ENCODE measurements around the gene TRPV3.

The TRPV3 gene

DNA sequence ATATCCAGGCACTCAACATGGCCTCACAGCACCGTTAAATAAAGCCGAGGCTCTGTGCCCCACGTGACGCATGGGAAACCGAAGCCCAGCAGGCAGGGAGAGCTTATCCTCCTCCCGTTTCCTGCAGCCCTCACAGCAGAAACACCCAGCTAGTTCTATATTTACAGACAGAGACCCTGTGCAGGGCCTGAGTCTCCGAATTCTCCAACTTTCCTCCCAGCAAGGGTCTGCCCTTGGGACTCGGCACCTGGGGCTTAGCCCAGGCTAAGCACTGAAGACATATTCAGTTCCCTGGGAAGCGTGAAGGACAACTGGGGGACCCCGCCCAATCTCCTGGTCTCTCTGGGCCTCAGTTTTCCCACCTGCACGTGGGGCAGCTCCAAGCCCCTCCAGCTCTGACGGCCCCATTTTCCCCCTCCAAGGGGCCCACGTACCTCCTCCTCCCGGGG lies 29.2 kb downstream of the TRPV3 start:
- H3K27ac ChIP-seq (ENCODE audit: poor library complexity, severe bottlenecking) = no peak overlapping the region
- no peak for ATAC-seq (ENCODE audit: low read depth)
- TF ChIP-seq, protein P1, sequence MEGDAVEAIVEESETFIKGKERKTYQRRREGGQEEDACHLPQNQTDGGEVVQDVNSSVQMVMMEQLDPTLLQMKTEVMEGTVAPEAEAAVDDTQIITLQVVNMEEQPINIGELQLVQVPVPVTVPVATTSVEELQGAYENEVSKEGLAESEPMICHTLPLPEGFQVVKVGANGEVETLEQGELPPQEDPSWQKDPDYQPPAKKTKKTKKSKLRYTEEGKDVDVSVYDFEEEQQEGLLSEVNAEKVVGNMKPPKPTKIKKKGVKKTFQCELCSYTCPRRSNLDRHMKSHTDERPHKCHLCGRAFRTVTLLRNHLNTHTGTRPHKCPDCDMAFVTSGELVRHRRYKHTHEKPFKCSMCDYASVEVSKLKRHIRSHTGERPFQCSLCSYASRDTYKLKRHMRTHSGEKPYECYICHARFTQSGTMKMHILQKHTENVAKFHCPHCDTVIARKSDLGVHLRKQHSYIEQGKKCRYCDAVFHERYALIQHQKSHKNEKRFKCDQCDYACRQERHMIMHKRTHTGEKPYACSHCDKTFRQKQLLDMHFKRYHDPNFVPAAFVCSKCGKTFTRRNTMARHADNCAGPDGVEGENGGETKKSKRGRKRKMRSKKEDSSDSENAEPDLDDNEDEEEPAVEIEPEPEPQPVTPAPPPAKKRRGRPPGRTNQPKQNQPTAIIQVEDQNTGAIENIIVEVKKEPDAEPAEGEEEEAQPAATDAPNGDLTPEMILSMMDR (IDR thresholded peaks at IDR 0.05; ENCODE audit: poor library complexity, severe bottlenecking) = no peak
- H3K4me1 ChIP-seq (ENCODE audit: insufficient read depth, poor library complexity, severe bottlenecking) = no peaks in the 10 kb centered on the region
- H3K4me3 ChIP-seq (ENCODE audit: severe bottlenecking) = no peak overlapping the region
- H3K9me3 ChIP-seq (ENCODE audit: severe bottlenecking) = no peaks in the 10 kb centered on the region
- H3K27me3 ChIP-seq (ENCODE audit: insufficient read depth, poor library complexity, severe bottlenecking) = no peaks in the 10 kb centered on the region
- DNase-seq (ENCODE audit: low spot score) = no peak
- H3K36me3 ChIP-seq (ENCODE audit: low read depth) = no peaks in the 10 kb centered on the region

DNA sequence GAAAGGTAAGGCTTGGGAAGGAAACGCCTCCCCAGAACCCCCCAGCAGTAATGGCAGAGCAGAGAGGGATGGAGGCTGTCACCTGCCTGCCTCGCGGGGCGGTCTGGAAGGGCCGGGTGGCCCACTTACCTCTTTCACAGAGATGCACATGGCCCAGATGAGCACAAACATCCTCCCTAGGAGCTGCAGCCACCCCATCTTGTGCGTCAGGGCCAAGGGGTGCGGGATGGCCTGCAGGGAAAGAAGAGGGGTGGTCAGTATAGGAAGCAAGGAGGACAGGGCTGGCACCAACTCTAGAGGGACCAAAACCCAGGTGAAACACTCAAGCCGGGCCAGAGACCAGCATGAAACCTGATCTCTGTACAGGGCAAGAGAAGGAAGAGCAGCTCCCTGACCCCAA lies 29.7 kb downstream of the TRPV3 start:
- DNase-seq (ENCODE audit: low spot score) (no peak), ATAC-seq (ENCODE audit: low read depth) (no peak)
- no peak overlapping the region for H3K4me3 ChIP-seq (ENCODE audit: severe bottlenecking)
- TF ChIP-seq, protein P1 (IDR thresholded peaks at IDR 0.05; ENCODE audit: poor library complexity, severe bottlenecking) = no peak
- no peaks in the 10 kb centered on the region for H3K9me3 ChIP-seq (ENCODE audit: severe bottlenecking)
- H3K27me3 ChIP-seq (ENCODE audit: insufficient read depth, poor library complexity, severe bottlenecking) = no peaks in the 10 kb centered on the region
- no peaks in the 10 kb centered on the region for H3K36me3 ChIP-seq (ENCODE audit: low read depth)
- no peak overlapping the region for H3K27ac ChIP-seq (ENCODE audit: poor library complexity, severe bottlenecking)
- no peaks in the 10 kb centered on the region for H3K4me1 ChIP-seq (ENCODE audit: insufficient read depth, poor library complexity, severe bottlenecking)

DNA sequence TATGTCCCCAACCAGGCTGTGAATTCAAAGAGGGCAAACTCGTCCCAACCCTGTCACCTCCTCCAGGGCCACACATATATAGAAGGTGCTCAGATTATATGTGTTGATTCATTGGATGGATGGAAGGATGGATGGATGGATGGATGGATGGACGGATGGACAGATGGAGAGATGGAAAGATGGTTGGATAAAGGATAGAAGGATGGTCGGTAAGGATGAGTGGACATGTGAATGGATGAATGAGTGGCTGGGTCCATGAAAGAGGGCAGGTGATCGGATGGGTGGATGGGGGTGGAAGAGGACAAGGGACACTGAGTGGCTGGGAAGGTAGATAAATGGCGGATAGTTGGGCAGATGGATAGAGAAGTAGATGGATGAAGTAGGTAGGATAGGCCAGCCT lies 30.1 kb downstream of the TRPV3 start:
- H3K27ac ChIP-seq (ENCODE audit: poor library complexity, severe bottlenecking) = no peak overlapping the region
- H3K27me3 ChIP-seq (ENCODE audit: insufficient read depth, poor library complexity, severe bottlenecking) = no peaks in the 10 kb centered on the region
- no peak for DNase-seq (ENCODE audit: low spot score)
- H3K4me1 ChIP-seq (ENCODE audit: insufficient read depth, poor library complexity, severe bottlenecking) = no peaks in the 10 kb centered on the region
- no peak for ATAC-seq (ENCODE audit: low read depth)
- H3K9me3 ChIP-seq (ENCODE audit: severe bottlenecking) = no peaks in the 10 kb centered on the region
- TF ChIP-seq, protein P1 (IDR thresholded peaks at IDR 0.05; ENCODE audit: poor library complexity, severe bottlenecking) = no peak
- H3K36me3 ChIP-seq (ENCODE audit: low read depth) = no peaks in the 10 kb centered on the region
- no peak overlapping the region for H3K4me3 ChIP-seq (ENCODE audit: severe bottlenecking)

DNA sequence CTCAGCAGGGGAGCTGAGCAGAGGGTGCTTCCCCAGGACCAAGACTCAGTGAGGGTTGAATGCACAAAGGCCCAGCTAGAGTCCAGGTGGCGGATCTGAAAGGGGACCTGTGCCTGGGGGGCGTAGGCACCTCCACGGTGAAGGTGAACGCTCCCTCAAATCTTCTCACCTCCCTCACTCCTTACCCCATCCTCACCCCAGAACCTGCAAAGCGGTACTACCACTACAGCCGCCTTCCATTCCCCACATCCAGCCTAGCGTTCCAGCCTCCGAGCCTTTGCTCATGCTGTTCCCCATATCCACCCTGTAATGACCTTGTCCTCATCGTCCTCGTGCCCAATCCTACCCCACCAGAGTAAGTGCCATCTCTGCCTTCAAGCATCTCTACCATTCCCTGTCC lies 30.6 kb downstream of the TRPV3 start:
- Histone ChIP-seq H3K4me1 (ENCODE audit: insufficient read depth, poor library complexity, severe bottlenecking) (no peaks in the 10 kb centered on the region), H3K36me3 (ENCODE audit: low read depth) (no peaks in the 10 kb centered on the region), H3K9me3 (ENCODE audit: severe bottlenecking) (no peaks in the 10 kb centered on the region), H3K27ac (ENCODE audit: poor library complexity, severe bottlenecking) (no peak overlapping the region), H3K27me3 (ENCODE audit: insufficient read depth, poor library complexity, severe bottlenecking) (no peaks in the 10 kb centered on the region), H3K4me3 (ENCODE audit: severe bottlenecking) (no peak overlapping the region)
- DNase-seq (ENCODE audit: low spot score) (no peak), ATAC-seq (ENCODE audit: low read depth) (no peak)
- TF ChIP-seq, protein P1 (IDR thresholded peaks at IDR 0.05; ENCODE audit: poor library complexity, severe bottlenecking) = no peak

DNA sequence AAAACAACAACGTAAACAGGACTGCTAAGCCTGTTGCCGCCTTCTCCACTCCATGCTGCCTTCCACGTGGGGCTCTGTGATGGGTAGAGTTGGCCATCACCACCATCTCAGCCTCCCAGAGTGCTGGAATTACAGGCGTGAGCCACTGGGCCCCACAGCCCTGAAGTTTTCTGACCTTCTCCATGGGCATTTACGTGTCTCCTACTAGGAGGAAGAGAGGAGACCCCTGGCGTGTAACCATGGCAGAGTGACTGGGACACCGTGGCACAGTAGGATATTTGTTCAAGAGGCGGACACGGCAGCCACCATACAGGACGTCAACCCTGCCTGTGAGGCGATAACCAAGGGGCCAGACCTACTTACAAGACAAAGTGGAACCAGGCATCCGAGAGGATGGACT lies 31.1 kb downstream of the TRPV3 start:
- TF ChIP-seq, protein P1 (IDR thresholded peaks at IDR 0.05; ENCODE audit: poor library complexity, severe bottlenecking) = no peak
- no peak overlapping the region for H3K27ac ChIP-seq (ENCODE audit: poor library complexity, severe bottlenecking)
- ATAC-seq (ENCODE audit: low read depth) (no peak), DNase-seq (ENCODE audit: low spot score) (no peak)
- no peaks in the 10 kb centered on the region for H3K9me3 ChIP-seq (ENCODE audit: severe bottlenecking)
- no peaks in the 10 kb centered on the region for H3K27me3 ChIP-seq (ENCODE audit: insufficient read depth, poor library complexity, severe bottlenecking)
- H3K4me3 ChIP-seq (ENCODE audit: severe bottlenecking) = no peak overlapping the region
- H3K4me1 ChIP-seq (ENCODE audit: insufficient read depth, poor library complexity, severe bottlenecking) = no peaks in the 10 kb centered on the region
- H3K36me3 ChIP-seq (ENCODE audit: low read depth) = no peaks in the 10 kb centered on the region
